Stimulated activated CD8-positive, alpha-beta memory T cell treated with anti-CD3 and anti-CD28 coated beads, Interleukin-15, amount 100 ng/mL, for 48 hours (primary cell): ENCODE measurements around the gene MRGPRX1.
"Not testable (repeated sequence)": the region's sequence is repeated elsewhere in the genome, so short reads cannot be mapped to it uniquely, and the experiment has no call there.

ENCODE experiments used
- DNase-seq, 2 donors: peaks; one replicate each; pipeline ENCODE4 v3.0.0-alpha.2; 2020; ENCODE audit warnings: low read depth in 2 of 2

Gene MRGPRX1

GRCh38 chr11:18939314-18939713 is at the start of gene MRGPRX1:
TSS of gene MRGPRX1 (minus strand) at chr11:18939414. CDS start at chr11:18934784, 4,630 bp downstream.
- no peak for DNase-seq

- no peak for DNase-seq
Measured at GRCh38 chr11:18987454-18988231, 48.4 kb upstream of the MRGPRX1 start.

- DNase-seq = no peak
Measured at GRCh38 chr11:18986744-18987143, 47.5 kb upstream of the MRGPRX1 start.

- no peak for DNase-seq
Measured at GRCh38 chr11:18981897-18982296, 42.7 kb upstream of the MRGPRX1 start.

GRCh38 chr11:18974192-18974591 is 35.0 kb upstream of the MRGPRX1 start:
- DNase-seq = no peak

- DNase-seq = no peak
Measured at GRCh38 chr11:18972336-18972735, 33.1 kb upstream of the MRGPRX1 start.

- no peak for DNase-seq
Measured at GRCh38 chr11:18969720-18970119, 30.5 kb upstream of the MRGPRX1 start.

GRCh38 chr11:18958221-18958910 is 19.2 kb upstream of the MRGPRX1 start:
- DNase-seq = no peak

- DNase-seq = no peak
Measured at GRCh38 chr11:18956630-18957029, 17.4 kb upstream of the MRGPRX1 start.

- no peak for DNase-seq
Measured at GRCh38 chr11:18936002-18936673, 3.1 kb downstream of the MRGPRX1 start.

GRCh38 chr11:18934195-18934814 is 4.9 kb downstream of the MRGPRX1 start:
- no peak for DNase-seq

GRCh38 chr11:18927550-18928322 is 11.5 kb downstream of the MRGPRX1 start:
- no peak for DNase-seq

- DNase-seq = not testable (repeated sequence)
Measured at GRCh38 chr11:18925426-18925825, 13.8 kb downstream of the MRGPRX1 start.

GRCh38 chr11:18912883-18913282 is 26.3 kb downstream of the MRGPRX1 start:
- DNase-seq = no peak

GRCh38 chr11:18907391-18907790 is 31.8 kb downstream of the MRGPRX1 start:
- DNase-seq = no peak

- not testable (repeated sequence) for DNase-seq
Measured at GRCh38 chr11:18900637-18901036, 38.6 kb downstream of the MRGPRX1 start.

GRCh38 chr11:18900151-18900611 is 39.0 kb downstream of the MRGPRX1 start:
- DNase-seq = not testable (repeated sequence)

GRCh38 chr11:18891712-18892111 is 47.5 kb downstream of the MRGPRX1 start:
- DNase-seq = not testable (repeated sequence)

GRCh38 chr11:18890615-18891014 is 48.6 kb downstream of the MRGPRX1 start:
- no peak for DNase-seq
